GM21737 (cell line): ENCODE data around the gene CALCOCO2.
"Not testable (repeated sequence)": the region's sequence is repeated elsewhere in the genome, so short reads cannot be mapped to it uniquely, and the experiment has no call there.

ENCODE experiments used
- ATAC-seq: cut with Tn5 transposase; IDR thresholded peaks from one replicate; pipeline ENCODE4 v1.9.1; 2021; ENCODE audit warnings: mild to moderate bottlenecking, moderate library complexity; ENCODE audit not compliant: unreplicated experiment

The CALCOCO2 gene

GRCh38 chr17:48820936-48821335 is 9.9 kb upstream of the CALCOCO2 start:
- ATAC-seq, result not testable (repeated sequence)

- ATAC-seq, result no peak
These were observed 5.1 kb upstream of the CALCOCO2 start for GRCh38 chr17:48825446-48826381.

GRCh38 chr17:48831549-48831883 is 681 bp downstream of the CALCOCO2 start:
- no peak for ATAC-seq

GRCh38 chr17:48834973-48835372 is 4.1 kb downstream of the CALCOCO2 start:
- ATAC-seq, result no peak

- no peak for ATAC-seq
These were observed 5.1 kb downstream of the CALCOCO2 start for GRCh38 chr17:48835971-48836370.

- not testable (repeated sequence) for ATAC-seq
These were observed 6.6 kb downstream of the CALCOCO2 start for GRCh38 chr17:48837458-48837857.

GRCh38 chr17:48840441-48840840 is 9.6 kb downstream of the CALCOCO2 start:
- no peak for ATAC-seq

- peak; percentile 76 for ATAC-seq
These were observed 10.6 kb downstream of the CALCOCO2 start for GRCh38 chr17:48841395-48841831.

GRCh38 chr17:48842746-48843145 is 11.9 kb downstream of the CALCOCO2 start:
- ATAC-seq, result no peak

GRCh38 chr17:48843187-48843900 is 12.5 kb downstream of the CALCOCO2 start:
- ATAC-seq, result no peak

GRCh38 chr17:48850792-48851323 is 20.0 kb downstream of the CALCOCO2 start:
- ATAC-seq, result no peak

- no peak for ATAC-seq
These were observed 24.1 kb downstream of the CALCOCO2 start for GRCh38 chr17:48854774-48855476.

- no peak for ATAC-seq
These were observed 25.4 kb downstream of the CALCOCO2 start for GRCh38 chr17:48856122-48856821.

- ATAC-seq, result no peak
These were observed 29.2 kb downstream of the CALCOCO2 start for GRCh38 chr17:48860034-48860433.

GRCh38 chr17:48860456-48860855 is 29.6 kb downstream of the CALCOCO2 start:
- no peak for ATAC-seq

- no peak for ATAC-seq
These were observed 38.2 kb downstream of the CALCOCO2 start for GRCh38 chr17:48868916-48869500.

GRCh38 chr17:48869821-48870318 is 39.0 kb downstream of the CALCOCO2 start:
- no peak for ATAC-seq

- ATAC-seq, result no peak
These were observed 40.3 kb downstream of the CALCOCO2 start for GRCh38 chr17:48871035-48871550.

GRCh38 chr17:48871551-48872351 is 40.9 kb downstream of the CALCOCO2 start:
- no peak for ATAC-seq
